CD4-positive, alpha-beta T cell treated with Interleukin-21 for 1 hour (primary cell): ENCODE results near the gene TGM4.
"Not testable (repeated sequence)": the region's sequence is repeated elsewhere in the genome, so short reads cannot be mapped to it uniquely, and the experiment has no call there.

Experiments
- DNase-seq: peaks from one replicate; pipeline ENCODE4 v3.0.0-alpha.2; 2020

The TGM4 gene

GRCh38 chr3:44918087-44918486 is 43.7 kb downstream of the TGM4 start:
- no peak for DNase-seq

GRCh38 chr3:44918581-44918980 is 44.2 kb downstream of the TGM4 start:
- no peak for DNase-seq

GRCh38 chr3:44920081-44920480 is 45.7 kb downstream of the TGM4 start:
- DNase-seq = no peak

- DNase-seq = no peak
These were observed 49.4 kb downstream of the TGM4 start for GRCh38 chr3:44923632-44924456.

GRCh38 chr3:44924457-44925084 is 50.2 kb downstream of the TGM4 start:
- DNase-seq = no peak

GRCh38 chr3:44926172-44926571 is 51.8 kb downstream of the TGM4 start:
- DNase-seq = no peak

GRCh38 chr3:44926921-44927320 is 52.5 kb downstream of the TGM4 start:
- no peak for DNase-seq

- no peak for DNase-seq
These were observed 53.0 kb downstream of the TGM4 start for GRCh38 chr3:44927371-44927770.

- no peak for DNase-seq
These were observed 55.4 kb downstream of the TGM4 start for GRCh38 chr3:44929782-44930181.

GRCh38 chr3:44930911-44931310 is 56.5 kb downstream of the TGM4 start:
- DNase-seq = no peak

- no peak for DNase-seq
These were observed 57.4 kb downstream of the TGM4 start for GRCh38 chr3:44931791-44932190.

- DNase-seq = no peak
These were observed 57.9 kb downstream of the TGM4 start for GRCh38 chr3:44932271-44932670.

- DNase-seq = no peak
These were observed 58.9 kb downstream of the TGM4 start for GRCh38 chr3:44932986-44933944.

- DNase-seq = no peak
These were observed 65.2 kb downstream of the TGM4 start for GRCh38 chr3:44939581-44940036.

- no peak for DNase-seq
These were observed 68.0 kb downstream of the TGM4 start for GRCh38 chr3:44942202-44942921.

GRCh38 chr3:44948239-44948638 is 73.8 kb downstream of the TGM4 start:
- no peak for DNase-seq

- DNase-seq = not testable (repeated sequence)
These were observed 75.4 kb downstream of the TGM4 start for GRCh38 chr3:44949770-44950169.

GRCh38 chr3:44950275-44950734 is 75.9 kb downstream of the TGM4 start:
- DNase-seq = no peak

GRCh38 chr3:44952689-44953088 is 78.3 kb downstream of the TGM4 start:
- DNase-seq = no peak

- no peak for DNase-seq
These were observed 79.9 kb downstream of the TGM4 start for GRCh38 chr3:44954304-44954703.

GRCh38 chr3:44954962-44955361 is 80.6 kb downstream of the TGM4 start:
- DNase-seq = no peak

GRCh38 chr3:44955917-44956316 is 81.5 kb downstream of the TGM4 start:
- no peak for DNase-seq
